Eye (tissue), 1 donor: Measurements from ENCODE around the gene TRMT11.
"Not testable (repeated sequence)": the region's sequence is repeated elsewhere in the genome, so short reads cannot be mapped to it uniquely, and the experiment has no call there.

Experiments
- DNase-seq: peaks from one replicate; pipeline ENCODE4 v3.0.0-alpha.2; 2015

The TRMT11 gene

DNA sequence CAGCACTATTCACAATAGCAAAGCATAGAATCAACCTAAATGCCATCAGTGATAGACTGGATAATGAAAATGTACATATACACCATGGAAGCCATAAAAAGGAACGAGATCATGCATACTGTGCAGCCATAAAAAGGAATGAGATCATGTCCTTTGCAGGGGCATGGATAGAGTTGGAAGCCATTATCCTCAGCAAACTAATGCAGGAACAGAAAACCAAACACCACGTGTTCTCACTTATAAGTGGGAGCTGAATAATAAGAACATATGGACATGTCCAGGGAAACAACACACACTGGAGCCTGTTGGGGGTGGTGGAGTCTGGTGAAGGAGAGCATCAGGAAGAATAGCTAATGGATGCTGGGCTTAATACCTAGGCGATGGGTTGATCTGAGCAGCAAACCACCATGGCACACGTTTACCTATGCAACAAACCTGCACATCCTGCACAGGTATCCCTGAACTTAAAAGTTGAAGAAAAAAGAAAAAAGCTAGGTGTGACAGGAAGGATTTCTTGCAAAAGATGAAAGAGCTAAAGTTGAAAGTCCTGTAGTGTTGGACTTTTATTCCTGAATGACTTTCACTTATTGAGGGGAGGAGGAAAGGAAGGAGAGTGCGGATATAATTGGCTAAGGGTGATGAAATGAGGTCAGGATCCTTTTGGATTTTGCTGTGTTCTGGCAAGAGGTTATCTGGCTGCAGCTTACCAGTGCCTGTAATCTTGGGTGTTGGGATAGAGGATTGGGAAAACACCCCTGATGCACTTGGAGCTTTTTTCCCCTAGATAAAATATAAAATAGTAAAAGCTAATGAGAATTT is 8.5 kb downstream of the TRMT11 start:
- DNase-seq: no peak

DNA sequence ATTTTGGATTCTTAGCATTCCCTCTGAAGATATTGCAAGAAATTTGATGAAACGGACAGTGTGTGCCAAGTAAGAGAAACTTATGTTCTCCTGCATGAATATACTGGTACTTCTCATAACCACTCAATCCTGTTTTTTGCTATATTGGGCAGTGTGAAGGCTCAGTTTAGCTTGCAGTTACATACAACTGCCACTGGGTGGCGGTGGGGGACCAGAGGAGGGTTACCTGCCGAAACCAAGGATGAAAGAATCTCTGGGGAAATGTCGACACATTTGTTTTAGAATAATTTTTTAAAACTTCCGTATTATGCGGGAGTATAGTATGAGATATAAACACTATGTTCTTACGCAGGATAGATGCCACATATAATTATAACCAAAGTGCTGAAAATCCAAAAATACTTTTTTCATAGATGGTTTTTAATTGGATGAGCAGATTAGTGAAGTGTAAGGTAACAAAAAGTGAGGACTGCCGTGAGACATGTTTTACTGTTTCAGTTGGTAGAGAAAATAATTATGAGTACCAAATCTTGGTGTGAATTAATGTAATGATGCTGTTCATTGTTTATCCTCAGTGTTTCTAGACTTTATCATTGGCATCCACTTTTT is 9.7 kb downstream of the TRMT11 start:
- DNase-seq: peak; percentile 84

DNA sequence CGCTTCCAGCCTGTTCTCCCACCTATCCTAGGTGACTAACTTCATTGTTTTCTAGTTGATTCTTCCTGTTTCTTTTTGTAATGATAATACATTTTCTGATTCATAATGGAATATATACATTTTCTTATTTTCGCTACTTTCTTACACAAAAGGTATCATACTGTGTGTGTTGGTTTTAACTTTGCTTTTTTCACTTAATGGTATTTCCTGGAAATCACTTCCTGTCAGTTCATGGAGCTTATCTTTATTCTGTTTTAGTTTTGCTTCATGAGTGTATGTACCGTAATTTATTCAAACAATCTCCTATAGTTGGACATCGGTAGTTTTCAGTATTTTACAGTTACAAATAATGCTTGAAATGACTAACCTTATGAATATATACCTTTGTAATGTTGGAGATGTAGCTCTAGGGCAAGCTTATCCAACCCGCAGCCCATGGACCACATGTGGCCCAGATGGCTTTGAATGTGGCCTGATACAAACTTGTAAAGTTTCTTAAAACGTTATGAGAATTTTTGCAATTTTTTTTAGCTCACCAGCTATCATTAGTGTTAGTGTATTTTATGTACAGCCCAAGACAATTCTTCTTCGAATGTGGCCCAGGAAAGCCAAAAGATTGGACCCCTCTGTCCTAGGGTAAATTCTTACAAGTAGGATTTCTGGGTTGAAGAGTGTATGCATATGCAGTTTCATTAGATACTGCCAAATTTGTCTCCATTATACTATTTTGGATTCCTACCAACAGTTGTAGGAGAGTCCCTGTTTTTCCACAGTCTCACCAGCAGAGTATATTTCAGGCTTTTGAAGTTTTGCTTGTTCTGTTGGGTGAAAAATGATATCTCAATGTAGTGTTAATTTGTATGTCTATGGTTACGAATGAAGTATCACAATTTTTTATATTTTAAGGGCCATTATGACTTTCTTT is 16.7 kb downstream of the TRMT11 start:
- DNase-seq: no peak

DNA sequence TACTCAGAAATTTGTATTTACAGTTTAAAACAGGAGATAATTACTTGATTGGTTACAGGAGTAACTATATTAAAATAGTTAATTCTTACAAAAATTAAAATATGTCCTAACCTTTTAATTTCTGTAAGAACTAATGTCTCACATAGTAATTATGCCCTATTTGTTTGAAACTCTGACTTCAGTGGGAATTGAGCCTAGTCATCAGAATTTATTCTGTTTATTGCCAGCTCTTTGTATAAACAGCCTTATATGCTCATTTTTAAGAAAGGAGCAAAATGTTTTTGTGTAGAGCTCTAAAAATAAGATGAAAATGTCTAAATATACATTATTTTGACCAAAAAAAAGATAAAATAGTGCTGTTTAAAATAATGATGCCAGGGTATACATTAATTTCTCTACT is 21.5 kb downstream of the TRMT11 start:
- no peak for DNase-seq

DNA sequence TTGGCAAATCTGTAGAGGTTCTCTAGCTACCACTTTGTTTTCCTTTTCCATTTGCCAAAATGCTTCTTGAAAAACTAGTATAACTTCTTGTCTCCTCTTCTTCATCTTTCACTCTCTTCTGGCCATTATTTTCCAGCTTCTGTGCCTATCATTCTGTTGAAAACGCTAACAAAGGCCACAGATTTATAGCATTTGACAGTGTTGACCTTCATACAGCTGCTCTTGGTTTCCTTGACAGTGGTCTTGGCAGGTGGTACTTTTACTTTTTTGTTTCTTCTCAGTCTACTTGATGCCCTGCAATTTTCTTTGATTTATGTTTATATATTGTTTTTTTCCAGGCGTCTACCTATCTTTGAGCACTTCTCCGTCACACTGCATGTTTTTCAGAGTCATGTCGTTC is 23.7 kb downstream of the TRMT11 start:
- DNase-seq: no peak

DNA sequence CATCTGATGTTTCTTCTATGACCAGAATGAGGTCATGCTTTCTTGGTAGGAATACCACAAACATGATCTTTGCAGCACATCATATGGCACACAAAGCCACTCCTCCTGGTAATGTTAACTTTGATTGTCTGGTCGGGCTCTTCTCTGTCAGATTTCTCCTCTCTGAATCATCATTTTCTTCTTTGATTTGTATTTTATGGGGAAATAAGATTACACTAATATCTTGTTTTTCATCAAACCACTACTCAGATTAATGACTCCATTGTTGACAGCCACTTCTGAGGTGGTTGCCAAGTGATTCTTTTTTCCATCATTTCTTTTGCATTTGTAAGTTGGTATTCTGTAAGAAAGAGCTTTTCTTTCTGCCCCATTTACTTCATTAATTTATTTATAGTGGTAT is 29.5 kb downstream of the TRMT11 start:
- no peak for DNase-seq

DNA sequence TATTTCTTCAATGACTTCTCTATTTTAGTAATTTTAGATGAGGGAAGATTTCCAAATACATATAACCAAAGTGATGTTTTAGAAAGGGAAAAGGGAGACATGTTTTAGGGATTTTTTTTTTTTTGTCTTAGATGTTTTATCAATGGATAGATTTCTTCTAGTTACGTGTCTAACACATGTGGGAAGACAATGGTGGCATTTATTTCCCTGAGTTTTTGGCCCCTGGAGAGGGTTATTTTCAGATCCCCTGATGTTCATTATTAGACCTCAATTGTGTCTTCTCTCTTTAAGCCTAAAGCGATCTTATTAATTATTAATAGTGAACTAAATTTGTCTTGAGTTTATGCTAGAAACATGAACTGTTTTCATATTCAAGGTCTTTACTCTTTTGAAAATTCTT is 30.3 kb downstream of the TRMT11 start:
- DNase-seq: peak; percentile 2

DNA sequence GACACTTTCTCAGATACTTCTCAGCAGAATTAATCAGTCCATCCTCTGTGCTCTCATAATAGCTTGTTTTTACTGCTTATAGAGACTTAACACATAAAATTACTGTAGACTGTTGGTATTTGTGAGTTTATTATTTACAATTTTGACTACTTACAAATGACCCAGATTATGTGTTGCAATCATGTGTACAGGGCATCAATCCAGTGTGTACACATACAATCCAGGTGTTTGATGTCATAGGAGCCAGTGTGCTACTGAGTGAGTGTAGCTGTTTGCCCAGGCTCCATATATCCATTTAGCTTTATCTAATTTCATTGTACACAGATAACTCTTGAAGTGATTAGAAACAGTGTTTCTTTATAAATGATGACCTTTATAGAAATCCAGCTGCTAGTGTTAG is 31.3 kb downstream of the TRMT11 start:
- no peak for DNase-seq

DNA sequence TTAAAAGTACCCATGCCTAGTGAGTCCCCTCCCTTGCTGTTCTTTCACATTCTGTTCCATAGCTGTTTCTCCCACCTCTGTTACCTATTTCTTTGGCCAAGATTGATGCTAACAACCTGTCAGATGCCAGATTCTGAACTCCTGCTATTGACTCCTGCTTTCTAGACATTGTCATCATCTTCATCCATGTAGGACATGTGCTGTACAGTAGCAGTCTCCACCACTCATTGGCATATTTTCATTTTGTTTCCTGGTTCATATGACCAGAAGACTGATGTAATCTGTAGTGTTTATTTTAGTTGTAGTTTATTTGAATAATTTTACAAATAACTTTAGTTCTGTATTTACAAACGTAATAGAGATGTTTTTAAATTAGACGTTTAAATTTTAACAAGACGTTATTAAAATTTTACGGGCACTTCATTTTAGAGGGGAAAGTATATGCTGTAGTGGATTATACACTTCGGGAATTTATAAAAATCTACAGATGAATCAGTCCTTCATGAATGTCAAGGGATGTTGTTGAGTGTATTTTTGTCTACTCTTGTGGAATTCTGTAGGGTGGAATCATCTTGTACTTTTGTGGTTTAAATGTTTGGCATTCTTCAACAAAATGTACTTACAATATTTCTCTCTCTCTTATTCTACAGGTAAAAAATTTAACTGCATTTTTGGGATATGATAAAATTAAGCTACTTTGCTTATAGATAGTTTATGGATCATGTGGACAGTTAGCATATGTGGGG is 34.1 kb downstream of the TRMT11 start:
- DNase-seq: no peak

DNA sequence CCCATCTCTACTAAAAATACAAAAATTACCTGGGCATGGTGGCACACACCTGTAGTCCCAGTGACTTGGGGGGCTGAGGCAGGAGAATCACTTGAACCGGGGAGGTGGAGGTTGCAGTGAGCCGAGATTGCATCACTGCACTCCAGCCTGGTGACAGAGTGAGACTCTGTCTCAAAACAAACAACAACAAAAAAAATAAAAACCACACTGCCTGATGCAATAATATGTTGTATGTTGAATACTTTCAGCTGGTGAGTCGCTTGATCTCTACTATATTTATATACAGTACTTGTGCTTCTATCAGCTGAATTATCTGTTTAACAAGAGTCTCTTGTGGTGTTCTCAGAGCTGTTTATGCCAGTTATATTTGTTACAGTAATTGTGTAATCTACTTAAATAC is 37.1 kb downstream of the TRMT11 start:
- DNase-seq: not testable (repeated sequence)

DNA sequence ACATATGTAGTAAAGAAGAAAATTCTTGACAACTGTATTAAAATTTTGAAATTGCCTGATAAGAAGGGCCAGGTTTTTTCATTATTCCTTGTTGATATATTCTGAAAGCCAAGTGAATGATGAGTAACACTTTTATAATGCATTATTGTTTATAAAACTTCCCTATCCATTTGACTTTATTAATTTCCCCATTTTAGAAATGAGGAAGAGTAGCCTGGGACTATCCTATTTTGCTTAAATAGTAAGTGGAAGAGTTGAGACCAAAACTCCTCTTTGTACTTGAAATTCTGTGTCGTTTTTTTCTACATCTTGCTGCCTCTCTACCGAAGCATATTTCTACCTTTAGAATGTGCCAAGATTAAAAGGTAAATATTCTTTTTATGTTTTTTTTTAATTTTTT is 39.7 kb downstream of the TRMT11 start:
- DNase-seq: no peak

DNA sequence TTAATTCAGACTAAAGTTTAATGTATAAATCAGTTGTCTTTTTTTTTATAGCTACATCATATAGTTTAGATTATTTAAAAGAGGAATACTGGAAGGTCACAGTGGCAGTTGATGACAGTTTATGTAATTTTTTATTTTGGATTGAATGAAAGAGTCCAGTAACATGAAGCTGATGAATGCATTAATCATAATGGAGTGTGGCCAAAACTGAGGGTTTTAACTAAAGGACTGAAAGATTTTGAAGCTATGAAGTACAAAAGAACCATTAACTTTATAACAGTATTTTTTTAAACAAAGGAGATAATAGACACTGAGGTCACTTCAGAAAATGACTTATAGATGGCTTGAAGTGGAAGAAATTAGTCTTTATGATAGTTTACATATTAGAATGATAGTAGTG is 41.3 kb downstream of the TRMT11 start:
- DNase-seq: no peak

DNA sequence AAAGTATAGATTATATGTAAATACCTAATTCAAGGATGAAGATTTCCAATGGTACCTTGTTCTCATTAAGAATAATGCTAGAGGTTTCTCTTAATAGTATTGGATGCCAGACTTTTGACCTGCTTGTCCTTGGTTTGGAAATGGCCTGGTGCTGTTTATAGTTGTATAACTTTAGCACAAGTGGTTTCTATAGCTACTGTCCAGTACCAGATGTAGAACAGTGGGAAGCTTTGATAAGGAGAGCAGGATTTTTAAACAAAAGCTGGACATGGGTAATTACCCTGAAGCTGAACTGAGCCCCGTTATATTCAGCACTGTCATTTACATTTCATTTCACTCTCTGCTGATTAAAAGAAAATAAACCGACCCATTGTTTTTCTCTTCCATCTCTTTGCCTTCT is 43.7 kb downstream of the TRMT11 start:
- peak; percentile 27 for DNase-seq

DNA sequence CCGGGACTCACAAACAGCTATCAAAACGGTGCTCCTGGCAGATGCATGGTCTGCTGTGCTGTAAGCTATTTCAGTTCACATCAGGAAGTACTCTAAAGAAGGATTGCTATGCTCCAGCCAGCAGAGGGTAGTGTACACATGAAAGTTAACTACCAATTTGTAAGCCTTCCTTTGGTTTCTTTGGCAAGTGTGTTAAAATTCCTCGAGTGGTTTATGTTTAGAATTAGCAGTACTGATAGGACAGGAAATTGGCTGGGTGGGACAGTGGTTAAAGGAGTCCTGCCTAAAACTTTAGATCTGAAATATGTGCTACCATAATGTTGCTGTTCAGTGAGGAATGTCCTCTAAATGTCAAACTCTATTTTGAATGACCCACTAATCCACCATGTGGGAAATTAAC is 47.4 kb downstream of the TRMT11 start:
- peak; percentile 73 for DNase-seq

DNA sequence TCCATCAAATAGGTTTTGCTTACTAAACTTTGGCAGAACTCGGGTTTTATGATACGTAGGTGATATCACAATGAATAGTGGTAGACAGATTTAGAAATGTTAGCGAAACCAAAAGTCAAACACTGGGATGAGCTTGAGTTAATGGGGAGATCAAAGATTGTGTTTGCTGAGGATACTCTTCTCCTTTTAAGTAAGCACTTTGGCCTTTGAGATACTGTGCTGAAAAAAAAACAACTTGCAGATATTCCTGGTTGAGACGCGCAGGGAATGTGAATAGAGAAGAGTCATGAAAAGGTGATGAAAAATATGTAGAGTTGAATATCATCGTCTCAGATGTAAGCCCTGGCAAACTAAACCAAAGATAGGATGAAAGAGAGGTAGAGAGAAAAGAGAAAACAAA is 48.3 kb downstream of the TRMT11 start:
- DNase-seq: no peak

DNA sequence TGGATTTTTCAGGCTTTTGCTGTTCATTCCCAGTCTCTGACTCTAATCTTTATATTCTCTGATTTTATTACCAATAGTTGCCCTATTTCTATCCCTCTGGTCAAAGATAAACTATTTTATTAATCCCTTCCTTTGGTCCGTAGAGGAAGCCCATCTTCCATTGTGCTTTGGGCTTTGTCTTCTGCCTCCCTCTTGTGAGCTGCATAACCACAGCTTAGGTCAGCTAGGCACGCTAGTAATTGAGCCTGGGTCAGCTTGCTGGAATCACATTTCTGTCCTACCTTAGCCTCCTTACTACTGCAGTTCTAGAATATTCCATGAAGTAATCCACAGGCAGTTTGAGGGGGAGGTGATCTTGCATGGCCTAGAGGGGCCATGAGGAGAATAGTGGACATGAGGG is 49.4 kb downstream of the TRMT11 start:
- no peak for DNase-seq

DNA sequence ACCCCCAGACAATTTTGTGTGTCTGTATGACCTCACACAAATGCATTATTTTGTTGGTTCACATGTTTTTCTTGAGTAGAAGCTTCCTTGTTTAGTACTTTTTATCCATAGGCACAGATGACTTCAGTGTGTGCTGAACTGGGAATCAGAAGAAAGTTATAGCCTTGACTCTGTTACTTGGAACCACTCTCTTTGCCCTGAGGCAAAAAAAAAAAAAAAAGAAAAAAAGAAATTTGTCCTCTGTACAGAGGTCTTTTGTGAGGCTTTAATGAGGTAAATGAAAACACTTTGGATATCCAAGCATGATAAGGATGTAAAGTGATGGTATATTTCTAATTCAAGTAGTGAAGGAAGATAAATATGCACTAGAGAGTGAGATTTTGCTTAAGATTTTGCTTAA is 51.9 kb downstream of the TRMT11 start:
- no peak for DNase-seq

DNA sequence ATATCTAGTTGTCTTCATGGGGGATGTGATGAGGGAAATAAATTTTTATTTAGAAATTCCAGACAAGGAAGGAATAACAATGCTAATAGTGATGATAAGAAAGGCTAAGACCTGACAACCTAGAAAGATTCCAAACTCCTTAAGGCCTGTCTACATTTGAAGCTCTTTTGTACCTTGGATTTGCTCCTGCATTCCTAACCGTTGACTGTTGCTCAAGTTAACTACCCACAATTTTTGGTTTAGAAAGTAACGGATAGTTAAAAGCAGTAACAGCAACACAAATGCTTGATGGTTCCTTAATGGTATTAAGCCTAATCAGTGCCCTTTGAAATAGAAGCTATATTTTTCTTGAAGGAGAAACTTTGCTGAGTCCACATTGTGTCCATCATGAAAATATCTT is 52.9 kb downstream of the TRMT11 start:
- no peak for DNase-seq

DNA sequence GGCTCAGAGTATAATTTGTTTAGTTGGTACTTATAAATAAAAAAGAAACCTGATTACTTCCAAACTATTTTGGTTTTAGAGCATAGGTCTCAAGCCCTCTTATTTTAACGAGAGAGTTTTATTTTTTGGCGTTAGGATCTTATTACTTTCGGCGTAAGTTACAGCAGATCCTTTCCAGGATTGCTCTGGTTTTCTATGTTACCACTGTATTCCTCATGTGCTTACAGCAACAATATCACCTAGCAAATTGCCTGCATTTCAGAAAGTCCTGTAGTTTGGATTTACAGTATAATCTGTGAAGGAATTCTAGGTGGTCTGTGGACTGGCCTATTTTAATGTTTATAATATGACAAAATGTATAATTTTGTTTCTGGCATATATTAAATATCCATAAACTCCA is 54.1 kb downstream of the TRMT11 start:
- no peak for DNase-seq

DNA sequence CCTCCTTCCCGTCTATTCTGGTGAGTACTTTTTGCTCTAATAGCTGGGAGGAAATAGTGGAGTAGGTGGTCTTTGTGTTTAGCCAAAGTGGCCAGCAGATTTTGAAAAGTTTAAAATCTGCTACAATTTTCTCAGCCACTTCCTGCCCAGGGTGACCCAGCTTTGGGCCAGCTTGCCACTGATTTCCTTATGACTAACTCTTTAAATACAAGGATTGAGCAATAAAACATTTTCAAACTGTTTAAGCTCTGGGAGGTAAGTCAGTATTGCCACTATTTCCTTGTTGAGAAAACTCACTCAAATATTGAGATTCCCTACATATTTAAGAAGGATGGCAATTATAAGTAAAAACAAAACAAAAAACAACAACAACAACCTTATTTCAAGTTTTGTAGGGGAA is 54.5 kb downstream of the TRMT11 start:
- DNase-seq: no peak

DNA sequence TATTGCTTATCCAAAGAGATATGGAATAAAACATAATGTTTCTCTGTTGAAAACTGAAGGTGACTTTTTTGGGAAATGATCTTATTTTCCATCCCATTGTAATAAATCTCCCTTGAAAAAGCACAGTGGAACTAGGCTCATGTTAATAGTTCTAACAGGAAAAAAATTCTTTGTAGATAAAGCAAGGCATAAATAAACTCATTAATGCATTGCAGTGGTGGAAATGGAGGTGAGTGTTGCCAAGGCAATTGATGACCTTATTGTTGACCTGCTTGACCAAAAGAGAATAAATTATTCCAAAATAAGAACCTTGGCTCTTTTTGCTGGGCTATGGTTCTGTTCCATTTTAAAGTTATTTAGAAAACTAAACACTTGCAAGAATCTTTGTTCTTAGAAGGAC is 55.2 kb downstream of the TRMT11 start:
- no peak for DNase-seq

DNA sequence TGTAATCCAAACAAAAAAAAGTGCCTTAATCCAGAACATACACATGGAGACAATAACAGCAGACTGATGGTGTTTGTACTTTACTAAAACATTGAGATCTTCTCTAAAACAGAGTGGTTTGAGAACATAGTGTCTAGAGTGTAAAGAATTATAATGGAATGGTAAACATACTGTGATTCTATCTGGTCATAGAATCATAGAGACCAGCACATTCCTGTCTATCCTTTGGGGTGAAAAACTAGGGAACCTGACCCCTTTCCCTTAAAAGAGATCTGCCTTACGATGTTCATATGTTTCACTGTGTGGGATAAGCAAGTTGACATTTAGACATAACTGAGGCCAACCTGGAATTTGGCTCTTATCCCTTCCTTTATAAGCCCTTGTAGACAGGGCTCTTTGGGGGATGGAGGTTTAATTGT is 55.7 kb downstream of the TRMT11 start:
- no peak for DNase-seq

DNA sequence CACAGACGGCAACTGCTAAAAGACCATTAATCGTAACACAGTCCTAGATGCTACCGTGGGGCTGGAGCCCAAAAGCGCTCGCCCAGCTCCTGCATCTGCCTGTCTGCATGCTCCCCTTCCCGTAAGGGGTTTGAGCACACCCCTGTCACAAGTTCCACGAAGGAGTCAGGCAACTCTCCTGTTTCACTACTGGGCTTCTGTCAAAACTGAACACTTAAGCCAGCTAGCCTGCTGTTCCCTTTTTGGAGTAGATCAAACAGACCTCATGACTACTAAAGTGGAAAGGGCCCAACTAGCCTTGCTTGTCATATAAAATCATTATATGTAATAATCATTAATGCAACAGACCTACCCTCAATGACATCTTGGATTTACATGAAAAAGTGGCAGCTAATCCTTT is 61.3 kb downstream of the TRMT11 start:
- DNase-seq: no peak
